Hepatocyte (in vitro differentiated cells): ENCODE measurements around the gene SMARCB1. TPM values are rescaled to one million over a fixed set of nuclear protein-coding genes. Genes with fewer than 3 reads are reported as not detected.

Experiments used
- DNase-seq: peaks from one replicate; pipeline ENCODE4 v3.0.0-alpha.2; 2016; ENCODE audit warnings: low spot score
- H2AFZ ChIP-seq: fragments of 200-600 bp; sonication (generic); 2 replicates; pipeline ENCODE4 v1.6.0; 2016; ENCODE audit warnings: antibody characterized with exemption, mild to moderate bottlenecking
- H3K27ac ChIP-seq: fragments of 200-600 bp; sonication (generic); 2 replicates; pipeline ENCODE4 v1.5.1; 2016; ENCODE audit warnings: mild to moderate bottlenecking
- H3K27me3 ChIP-seq: fragments of 200-600 bp; sonication (generic); 2 replicates; pipeline ENCODE4 v1.6.1; 2016
- H3K36me3 ChIP-seq: fragments of 200-600 bp; sonication (generic); replicated peaks from 2 replicates; pipeline ENCODE4 v1.5.1; 2016; ENCODE audit warnings: low read depth; ENCODE audit not compliant: insufficient read depth
- H3K4me1 ChIP-seq: fragments of 200-600 bp; sonication (generic); 2 replicates; pipeline ENCODE4 v1.5.1; 2016; ENCODE audit warnings: mild to moderate bottlenecking, moderate library complexity; ENCODE audit not compliant: insufficient read depth
- H3K4me2 ChIP-seq: fragments of 200-600 bp; sonication (generic); 2 replicates; pipeline ENCODE4 v1.6.0; 2016
- H3K4me3 ChIP-seq: fragments of 200-600 bp; sonication (generic); 2 replicates; pipeline ENCODE4 v1.5.1; 2016; ENCODE audit warnings: mild to moderate bottlenecking
- H3K79me2 ChIP-seq: fragments of 200-600 bp; sonication (generic); 2 replicates; pipeline ENCODE4 v1.6.0; 2017; ENCODE audit warnings: mild to moderate bottlenecking
- H3K9me2 ChIP-seq: fragments of 200-600 bp; sonication (generic); replicated peaks from 2 replicates; pipeline ENCODE4 v1.6.0; 2017; ENCODE audit warnings: mild to moderate bottlenecking; ENCODE audit not compliant: insufficient read depth
- H3K9me3 ChIP-seq: fragments of 200-600 bp; sonication (generic); 2 replicates; pipeline ENCODE4 v1.5.1; 2016; ENCODE audit warnings: low read depth, mild to moderate bottlenecking
- H4K20me1 ChIP-seq: fragments of 200-600 bp; sonication (generic); 2 replicates; pipeline ENCODE4 v1.6.0; 2016; ENCODE audit warnings: mild to moderate bottlenecking; ENCODE audit not compliant: insufficient read depth, poor library complexity, severe bottlenecking
- EZH2 ChIP-seq: fragments of 200-600 bp; sonication (generic); IDR thresholded peaks from 2 replicates; pipeline ENCODE4 v1.6.1; 2016; ENCODE audit warnings: antibody characterized with exemption, mild to moderate bottlenecking, borderline replicate concordance
- EZH2phosphoT487 ChIP-seq: fragments of 200-600 bp; sonication (generic); IDR thresholded peaks from one replicate; pipeline ENCODE4 v1.6.1; 2018; ENCODE audit warnings: antibody characterized with exemption, mild to moderate bottlenecking, low read depth, moderate library complexity; ENCODE audit not compliant: unreplicated experiment, severe bottlenecking
- WGBS: methylation state at CpG from one replicate; pipeline ENCODE4 v1.1.6; 2016; ENCODE audit warnings: low lambda C conversion rate; ENCODE audit errors: missing lambda C conversion rate; 5-methylcytosine and 5-hydroxymethylcytosine counted together
- polyA plus RNA-seq: library from polyadenylated mRNA; unstranded; fragments of >200 nt; fragmentation: Nextera tagmentation; extraction: Ambion mirVana; gene quantifications from 2 replicates; pipeline ENCODE4 v1.2.1, GENCODE V29; 2016
- total RNA-seq: library from RNA; depleted of rRNA; stranded (reverse); fragments of >200 nt; gene quantifications from 2 replicates; pipeline ENCODE4 v1.2.3, GENCODE V29; 2014
- TF ChIP-seq, protein P1 (sequence below): fragments of 200-600 bp; sonication (generic); IDR thresholded peaks from 2 replicates; pipeline ENCODE4 v1.5.1; 2016; ENCODE audit warnings: antibody characterized with exemption, mild to moderate bottlenecking; ENCODE audit not compliant: poor library complexity

Gene SMARCB1
- total and polyA plus RNA-seq, 2 experiments from 2014 or later: 84.3 to 120 TPM

DNA sequence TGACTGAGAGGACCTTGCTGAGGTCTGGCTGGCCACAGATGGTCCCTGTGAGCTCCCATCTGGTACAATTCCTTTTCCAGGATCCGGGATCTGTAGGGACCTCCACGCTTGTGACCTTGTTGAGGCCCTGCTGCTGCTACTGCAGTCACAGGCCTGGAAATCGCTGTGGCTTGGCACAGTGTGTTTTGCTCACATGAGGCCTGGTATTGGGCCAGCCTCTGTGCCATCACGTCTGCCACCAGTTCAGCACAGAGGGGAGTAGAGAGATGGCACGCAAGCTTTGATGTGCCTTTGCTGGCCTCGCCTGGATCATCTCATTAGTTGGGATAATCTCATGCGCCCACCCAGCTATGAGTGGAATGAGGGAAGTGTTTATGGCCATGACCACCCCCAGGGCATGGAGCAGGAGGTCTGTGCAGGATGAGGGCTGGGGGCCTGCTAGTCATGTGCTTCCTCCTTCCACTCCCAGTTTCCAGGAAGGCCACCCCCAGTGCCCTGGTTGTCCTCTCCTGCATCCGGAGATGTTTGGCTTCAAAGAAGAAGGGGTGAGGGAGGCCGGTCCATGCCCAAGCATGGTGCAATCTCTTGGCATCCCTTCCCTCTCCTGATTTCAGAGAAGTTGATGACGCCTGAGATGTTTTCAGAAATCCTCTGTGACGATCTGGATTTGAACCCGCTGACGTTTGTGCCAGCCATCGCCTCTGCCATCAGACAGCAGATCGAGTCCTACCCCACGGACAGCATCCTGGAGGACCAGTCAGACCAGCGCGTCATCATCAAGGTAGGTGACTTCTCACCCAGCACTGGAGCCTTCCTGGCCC is 29.6 kb downstream of the SMARCB1 start:
- 86% methylated on average over 18 of the region's 18 CpGs for WGBS
- Histone ChIP-seq H4K20me1 (no peaks in the 10 kb centered on the region), H3K9me2 (no peaks in the 10 kb centered on the region), H3K4me3 (no peak overlapping the region), H3K79me2 (no peaks in the 10 kb centered on the region), H3K27me3 (no peaks in the 10 kb centered on the region), H2AFZ (no peak overlapping the region), H3K4me1 (no peaks in the 10 kb centered on the region), H3K36me3 (no peaks in the 10 kb centered on the region), H3K9me3 (no peaks in the 10 kb centered on the region), H3K4me2 (no peak overlapping the region), H3K27ac (no peak overlapping the region)
- no peak for TF ChIP-seq EZH2phosphoT487
- no peak for TF ChIP-seq EZH2
- TF ChIP-seq, protein P1, sequence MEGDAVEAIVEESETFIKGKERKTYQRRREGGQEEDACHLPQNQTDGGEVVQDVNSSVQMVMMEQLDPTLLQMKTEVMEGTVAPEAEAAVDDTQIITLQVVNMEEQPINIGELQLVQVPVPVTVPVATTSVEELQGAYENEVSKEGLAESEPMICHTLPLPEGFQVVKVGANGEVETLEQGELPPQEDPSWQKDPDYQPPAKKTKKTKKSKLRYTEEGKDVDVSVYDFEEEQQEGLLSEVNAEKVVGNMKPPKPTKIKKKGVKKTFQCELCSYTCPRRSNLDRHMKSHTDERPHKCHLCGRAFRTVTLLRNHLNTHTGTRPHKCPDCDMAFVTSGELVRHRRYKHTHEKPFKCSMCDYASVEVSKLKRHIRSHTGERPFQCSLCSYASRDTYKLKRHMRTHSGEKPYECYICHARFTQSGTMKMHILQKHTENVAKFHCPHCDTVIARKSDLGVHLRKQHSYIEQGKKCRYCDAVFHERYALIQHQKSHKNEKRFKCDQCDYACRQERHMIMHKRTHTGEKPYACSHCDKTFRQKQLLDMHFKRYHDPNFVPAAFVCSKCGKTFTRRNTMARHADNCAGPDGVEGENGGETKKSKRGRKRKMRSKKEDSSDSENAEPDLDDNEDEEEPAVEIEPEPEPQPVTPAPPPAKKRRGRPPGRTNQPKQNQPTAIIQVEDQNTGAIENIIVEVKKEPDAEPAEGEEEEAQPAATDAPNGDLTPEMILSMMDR: no peak
- no peak for DNase-seq

DNA sequence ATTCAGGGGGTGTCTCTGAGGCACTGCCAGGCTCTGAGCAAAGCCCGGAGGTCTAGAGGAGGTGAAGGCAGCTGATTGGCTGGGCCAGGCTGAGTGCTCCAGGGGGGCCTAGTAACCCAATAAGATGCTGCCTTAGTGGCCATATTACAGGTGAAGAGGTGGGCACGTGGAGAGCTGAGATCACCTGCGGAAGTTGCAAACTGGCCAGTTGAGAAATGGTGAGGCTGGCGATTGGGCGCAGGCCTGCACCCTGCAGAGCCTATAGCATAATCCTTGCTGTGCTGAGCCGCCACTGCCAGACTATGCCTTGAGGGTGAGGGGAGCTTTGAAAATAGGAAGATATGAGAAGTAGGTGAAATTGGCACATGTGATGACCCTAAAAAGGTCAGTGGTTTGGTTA is 30.4 kb downstream of the SMARCB1 start:
- 91% methylated on average over 6 of the region's 6 CpGs for WGBS
- no peak for TF ChIP-seq EZH2
- TF ChIP-seq, protein P1: no peak
- TF ChIP-seq EZH2phosphoT487: no peak
- no peaks in the 10 kb centered on the region for H3K4me1 ChIP-seq
- H4K20me1 ChIP-seq: no peaks in the 10 kb centered on the region
- H3K4me2 ChIP-seq: no peak overlapping the region
- H3K9me2 ChIP-seq: no peaks in the 10 kb centered on the region
- no peak for DNase-seq
- no peaks in the 10 kb centered on the region for H3K27me3 ChIP-seq
- H3K79me2 ChIP-seq: no peaks in the 10 kb centered on the region
- H3K36me3 ChIP-seq: no peaks in the 10 kb centered on the region
- H2AFZ ChIP-seq: no peak overlapping the region
- H3K27ac ChIP-seq: no peak overlapping the region
- no peaks in the 10 kb centered on the region for H3K9me3 ChIP-seq
- H3K4me3 ChIP-seq: no peak overlapping the region

DNA sequence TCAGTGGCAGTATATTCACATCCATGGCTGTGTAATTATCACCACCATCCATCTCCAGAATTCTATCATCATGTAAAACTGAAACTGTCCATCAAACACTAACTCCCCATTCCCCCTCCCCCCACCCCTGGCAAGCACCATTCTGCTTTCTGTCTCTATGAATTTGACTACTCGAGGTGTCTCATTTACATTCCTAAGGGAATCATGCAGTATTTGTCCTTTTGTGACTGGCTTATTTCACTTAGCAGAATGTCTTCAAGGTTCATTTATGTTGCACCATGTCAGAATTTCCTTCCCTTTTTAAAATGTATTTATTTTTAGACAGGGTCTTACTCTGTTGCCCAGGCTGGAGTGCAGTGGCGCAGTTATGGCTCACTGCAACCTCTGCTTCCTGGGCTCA is 31.8 kb downstream of the SMARCB1 start:
- WGBS: 98% methylated on average over 2 of the region's 2 CpGs
- DNase-seq: no peak
- no peaks in the 10 kb centered on the region for H3K9me2 ChIP-seq
- no peaks in the 10 kb centered on the region for H3K36me3 ChIP-seq
- no peaks in the 10 kb centered on the region for H4K20me1 ChIP-seq
- H3K27me3 ChIP-seq: no peaks in the 10 kb centered on the region
- no peaks in the 10 kb centered on the region for H3K9me3 ChIP-seq
- no peak overlapping the region for H3K4me3 ChIP-seq
- H2AFZ ChIP-seq: no peak overlapping the region
- H3K27ac ChIP-seq: no peak overlapping the region
- no peak overlapping the region for H3K4me2 ChIP-seq
- H3K4me1 ChIP-seq: no peaks in the 10 kb centered on the region
- TF ChIP-seq, protein P1: no peak
- TF ChIP-seq EZH2phosphoT487: no peak
- TF ChIP-seq EZH2: no peak
- H3K79me2 ChIP-seq: no peaks in the 10 kb centered on the region
